ENCODE results near the gene SEZ6L.

The SEZ6L gene

GRCh38 chr22:26265909-26266308 is 96.6 kb downstream of the SEZ6L start:
- Histone ChIP-seq H3K36me3 (no peaks in the 10 kb centered on the region), H3K27ac (no peak overlapping the region), H3K27me3 (no peaks in the 10 kb centered on the region), H3K9ac (no peak overlapping the region), H4K20me1 (no peaks in the 10 kb centered on the region), H3K9me3 (no peaks in the 10 kb centered on the region), H3K4me3 (no peak overlapping the region), H3K4me1 (peaks cover 9% of the 10 kb centered on the region; the same call in 1 of the 2 replicates), H3K4me2 (no peak overlapping the region)
- no peak for TF ChIP-seq Cebpa-rat (IDR thresholded peaks at IDR 0.05)

DNA sequence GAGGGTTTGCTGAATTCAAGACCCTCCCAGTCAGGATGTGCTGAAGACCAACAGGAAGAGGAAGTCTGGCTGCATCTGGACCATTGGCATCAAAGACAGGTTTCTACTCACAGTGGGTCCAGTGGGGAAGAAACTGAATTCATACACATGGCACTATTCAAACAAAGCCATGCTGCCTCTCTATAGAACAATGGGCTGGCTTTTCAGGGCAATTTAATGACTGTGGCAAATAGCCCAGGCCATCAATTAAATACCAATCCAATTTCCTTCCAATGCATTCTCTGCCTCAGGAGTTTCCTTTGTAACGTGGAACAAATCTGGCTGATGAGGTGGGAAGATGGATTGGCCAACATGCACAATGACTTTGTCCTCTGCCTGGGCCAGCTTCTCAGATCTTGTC is 98.6 kb downstream of the SEZ6L start:
- no peaks in the 10 kb centered on the region for H4K20me1 ChIP-seq
- H3K4me3 ChIP-seq, result no peak overlapping the region
- no peak overlapping the region for H3K9ac ChIP-seq
- peaks cover 9% of the 10 kb centered on the region; the same call in 1 of the 2 replicates for H3K4me1 ChIP-seq
- H3K27me3 ChIP-seq, result no peaks in the 10 kb centered on the region
- H3K36me3 ChIP-seq, result no peaks in the 10 kb centered on the region
- no peak for TF ChIP-seq Cebpa-rat (IDR thresholded peaks at IDR 0.05)
- H3K27ac ChIP-seq, result no peak overlapping the region
- peak overlapping the region; percentile 19; the same call in 1 of the 2 replicates for H3K4me2 ChIP-seq
- H3K9me3 ChIP-seq, result no peaks in the 10 kb centered on the region

GRCh38 chr22:26269572-26269971 is 100.3 kb downstream of the SEZ6L start:
- no peaks in the 10 kb centered on the region for H3K9me3 ChIP-seq
- no peaks in the 10 kb centered on the region for H4K20me1 ChIP-seq
- no peak overlapping the region for H3K4me3 ChIP-seq
- no peaks in the 10 kb centered on the region for H3K27me3 ChIP-seq
- H3K36me3 ChIP-seq, result no peaks in the 10 kb centered on the region
- H3K4me1 ChIP-seq, result peaks cover 9% of the 10 kb centered on the region; the same call in 1 of the 2 replicates
- H3K4me2 ChIP-seq, result no peak overlapping the region
- H3K27ac ChIP-seq, result no peak overlapping the region
- no peak overlapping the region for H3K9ac ChIP-seq
- TF ChIP-seq Cebpa-rat (IDR thresholded peaks at IDR 0.05), result no peak

GRCh38 chr22:26271427-26271826 is 102.2 kb downstream of the SEZ6L start:
- no peaks in the 10 kb centered on the region for H3K27me3 ChIP-seq
- H3K36me3 ChIP-seq, result no peaks in the 10 kb centered on the region
- no peak overlapping the region for H3K4me2 ChIP-seq
- H3K4me1 ChIP-seq, result peaks cover 15% of the 10 kb centered on the region; the same call in 1 of the 2 replicates
- H3K9ac ChIP-seq, result no peak overlapping the region
- H3K4me3 ChIP-seq, result no peak overlapping the region
- H3K27ac ChIP-seq, result no peak overlapping the region
- no peaks in the 10 kb centered on the region for H3K9me3 ChIP-seq
- no peaks in the 10 kb centered on the region for H4K20me1 ChIP-seq
- TF ChIP-seq Cebpa-rat (IDR thresholded peaks at IDR 0.05), result no peak

GRCh38 chr22:26273011-26273675 is 103.9 kb downstream of the SEZ6L start:
- H3K4me1 ChIP-seq, result peaks cover 8% of the 10 kb centered on the region; the same call in 1 of the 2 replicates
- no peak overlapping the region for H3K27ac ChIP-seq
- TF ChIP-seq Cebpa-rat (IDR thresholded peaks at IDR 0.05), result no peak
- no peaks in the 10 kb centered on the region for H3K9me3 ChIP-seq
- H4K20me1 ChIP-seq, result no peaks in the 10 kb centered on the region
- H3K36me3 ChIP-seq, result no peaks in the 10 kb centered on the region
- no peak overlapping the region for H3K4me3 ChIP-seq
- H3K27me3 ChIP-seq, result no peaks in the 10 kb centered on the region
- no peak overlapping the region for H3K9ac ChIP-seq
- no peak overlapping the region for H3K4me2 ChIP-seq

DNA sequence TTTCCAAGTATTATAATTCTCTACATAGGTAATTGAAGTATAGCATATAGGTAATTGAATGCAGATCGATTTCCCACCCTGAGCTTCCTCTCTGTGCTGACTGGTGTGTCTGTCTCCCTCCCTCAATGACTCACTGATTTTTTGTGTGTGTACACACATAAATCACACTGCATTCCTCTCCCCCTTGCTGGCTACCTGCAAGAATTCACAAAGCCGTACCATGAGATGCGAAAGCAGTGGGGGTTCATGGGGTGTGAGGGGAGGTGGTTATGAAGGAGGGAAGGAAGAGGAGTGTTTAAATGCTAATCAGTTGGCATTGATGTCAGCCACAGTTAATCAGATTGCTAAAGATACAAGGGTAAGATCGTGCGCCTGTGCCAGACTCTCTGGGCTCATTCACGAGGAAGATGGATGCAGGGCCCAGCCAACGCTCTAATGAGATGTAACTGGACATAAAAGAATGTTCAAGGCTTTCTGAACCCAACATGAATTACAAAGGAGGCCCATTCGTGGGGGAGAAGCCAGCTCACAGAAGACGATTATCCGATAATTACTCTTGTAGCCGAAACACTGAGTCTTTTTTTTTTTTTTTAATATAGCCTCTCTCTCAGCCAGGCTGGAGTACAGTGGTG is 107.4 kb downstream of the SEZ6L start:
- no peak for TF ChIP-seq Cebpa-rat (IDR thresholded peaks at IDR 0.05)
- no peaks in the 10 kb centered on the region for H3K9me3 ChIP-seq
- no peaks in the 10 kb centered on the region for H4K20me1 ChIP-seq
- H3K4me1 ChIP-seq, result 0 out of 2 replicates have a peak, but pooled peaks cover 11% of the 10 kb centered on the region
- no peak overlapping the region for H3K27ac ChIP-seq
- H3K4me3 ChIP-seq, result no peak overlapping the region
- H3K4me2 ChIP-seq, result no peak overlapping the region
- H3K9ac ChIP-seq, result no peak overlapping the region
- no peaks in the 10 kb centered on the region for H3K36me3 ChIP-seq
- H3K27me3 ChIP-seq, result no peaks in the 10 kb centered on the region

GRCh38 chr22:26281941-26282340 is 112.7 kb downstream of the SEZ6L start:
- Histone ChIP-seq H4K20me1 (no peaks in the 10 kb centered on the region), H3K27ac (no peak overlapping the region), H3K9ac (no peak overlapping the region), H3K4me2 (no peak overlapping the region), H3K9me3 (no peaks in the 10 kb centered on the region), H3K4me3 (no peak overlapping the region), H3K4me1 (peaks cover 50% of the 10 kb centered on the region), H3K27me3 (no peaks in the 10 kb centered on the region), H3K36me3 (no peaks in the 10 kb centered on the region)
- TF ChIP-seq Cebpa-rat (IDR thresholded peaks at IDR 0.05), result no peak

DNA sequence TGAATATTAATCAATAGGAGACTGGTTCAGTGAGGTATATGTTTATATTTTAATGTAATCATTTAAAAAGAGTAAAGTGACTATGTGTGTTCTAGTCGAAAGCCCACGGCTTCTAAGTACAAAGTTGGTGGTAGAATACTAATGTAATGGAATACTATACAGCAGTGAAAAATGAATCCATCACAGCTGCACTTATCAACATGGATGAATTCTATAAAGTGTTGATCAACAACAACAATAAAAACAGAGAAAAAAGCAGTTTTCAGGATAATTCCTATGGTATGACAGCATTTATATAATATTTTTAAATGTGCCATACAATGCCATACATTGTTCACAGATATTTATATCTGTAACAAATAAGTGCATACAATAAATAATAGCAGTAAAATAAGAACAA is 114.1 kb downstream of the SEZ6L start:
- Histone ChIP-seq H3K9ac (no peak overlapping the region), H3K4me3 (no peak overlapping the region), H3K27ac (no peak overlapping the region), H3K9me3 (no peaks in the 10 kb centered on the region), H3K36me3 (no peaks in the 10 kb centered on the region), H3K27me3 (no peaks in the 10 kb centered on the region), H4K20me1 (no peaks in the 10 kb centered on the region), H3K4me1 (peaks cover 62% of the 10 kb centered on the region), H3K4me2 (no peak overlapping the region)
- TF ChIP-seq Cebpa-rat (IDR thresholded peaks at IDR 0.05), result no peak

GRCh38 chr22:26285632-26286031 is 116.4 kb downstream of the SEZ6L start:
- TF ChIP-seq Cebpa-rat (IDR thresholded peaks at IDR 0.05), result no peak
- Histone ChIP-seq H3K9ac (peak overlapping the region; percentile 4; the same call in 1 of the 2 replicates), H3K4me2 (peak overlapping the region; percentile 85), H3K27me3 (no peaks in the 10 kb centered on the region), H3K36me3 (no peaks in the 10 kb centered on the region), H3K27ac (peak overlapping the region; percentile 87), H3K4me3 (peak overlapping the region; percentile 10; the same call in 1 of the 2 replicates), H3K4me1 (peaks cover 81% of the 10 kb centered on the region), H4K20me1 (no peaks in the 10 kb centered on the region), H3K9me3 (no peaks in the 10 kb centered on the region)

- peak overlapping the region; percentile 85 for H3K4me2 ChIP-seq
- no peak for TF ChIP-seq Cebpa-rat (IDR thresholded peaks at IDR 0.05)
These were observed 117.0 kb downstream of the SEZ6L start for GRCh38 chr22:26286091-26286820.

More at GRCh38 chr22:26286091-26286820, 117.0 kb downstream of the SEZ6L start:
- Histone ChIP-seq H3K9ac (peak overlapping the region; percentile 56; the same call in 1 of the 2 replicates), H3K36me3 (no peaks in the 10 kb centered on the region), H3K4me3 (0 out of 2 replicates have a peak overlapping the region, but pooled peaks have one; percentile 10), H3K9me3 (no peaks in the 10 kb centered on the region), H3K27ac (peak overlapping the region; percentile 87), H3K4me1 (peaks cover 87% of the 10 kb centered on the region), H3K27me3 (no peaks in the 10 kb centered on the region), H4K20me1 (no peaks in the 10 kb centered on the region)

Measured in BLaER1 (cell line).